HUES48 (cell line): Measurements from ENCODE around the gene GRK7.
"Not testable (repeated sequence)": the region's sequence is repeated elsewhere in the genome, so short reads cannot be mapped to it uniquely, and the experiment has no call there.

Source experiments
- H3K27ac ChIP-seq: one replicate; pipeline ENCODE4 v1.7.0; 2013; ENCODE audit warnings: low read depth, low read length, inconsistent platforms
- H3K27me3 ChIP-seq: 2 replicates; pipeline ENCODE4 v1.6.1; 2013; ENCODE audit warnings: mild to moderate bottlenecking, low read length; ENCODE audit not compliant: control insufficient read depth, insufficient read depth
- H3K36me3 ChIP-seq: 2 replicates; pipeline ENCODE4 v1.6.1; 2013; ENCODE audit warnings: low read length; ENCODE audit not compliant: control insufficient read depth, insufficient read depth
- H3K4me1 ChIP-seq: 2 replicates; pipeline ENCODE4 v1.6.1; 2013; ENCODE audit warnings: mild to moderate bottlenecking, low read length; ENCODE audit not compliant: control insufficient read depth, insufficient read depth
- H3K4me3 ChIP-seq: 2 replicates; pipeline ENCODE4 v1.5.1; 2013; ENCODE audit warnings: mild to moderate bottlenecking, low read depth, low read length
- H3K9ac ChIP-seq: 2 replicates; pipeline ENCODE4 v1.6.1; 2013; ENCODE audit warnings: mild to moderate bottlenecking, low read depth, low read length, moderate library complexity
- H3K9me3 ChIP-seq: 2 replicates; pipeline ENCODE4 v1.6.1; 2013; ENCODE audit warnings: low read length; ENCODE audit not compliant: control insufficient read depth, insufficient read depth

The GRK7 gene

DNA sequence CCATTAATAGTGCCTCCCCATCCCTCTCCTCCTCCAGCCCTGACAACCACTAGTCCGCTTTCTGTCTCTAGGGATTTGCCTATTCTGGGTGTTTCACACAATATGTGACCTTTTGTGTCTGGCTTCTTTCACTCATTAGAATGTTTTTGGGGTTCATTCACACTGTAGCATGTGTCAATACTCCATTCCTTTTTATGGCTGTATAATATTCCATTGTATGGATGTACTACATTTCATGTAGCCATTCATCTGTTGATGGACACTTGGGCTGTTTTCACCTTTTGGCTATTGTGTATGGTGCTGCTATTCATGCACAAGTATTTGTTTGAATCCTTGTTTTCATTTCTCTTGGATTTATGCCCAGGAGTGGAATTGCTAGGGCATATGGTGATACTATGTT is 16.5 kb downstream of the GRK7 start:
- Histone ChIP-seq H3K9ac (no peak overlapping the region), H3K27me3 (no peaks in the 10 kb centered on the region), H3K27ac (no peak overlapping the region), H3K4me3 (no peak overlapping the region), H3K4me1 (no peaks in the 10 kb centered on the region), H3K9me3 (no peaks in the 10 kb centered on the region), H3K36me3 (no peaks in the 10 kb centered on the region; the same call in 1 of the 2 replicates)

DNA sequence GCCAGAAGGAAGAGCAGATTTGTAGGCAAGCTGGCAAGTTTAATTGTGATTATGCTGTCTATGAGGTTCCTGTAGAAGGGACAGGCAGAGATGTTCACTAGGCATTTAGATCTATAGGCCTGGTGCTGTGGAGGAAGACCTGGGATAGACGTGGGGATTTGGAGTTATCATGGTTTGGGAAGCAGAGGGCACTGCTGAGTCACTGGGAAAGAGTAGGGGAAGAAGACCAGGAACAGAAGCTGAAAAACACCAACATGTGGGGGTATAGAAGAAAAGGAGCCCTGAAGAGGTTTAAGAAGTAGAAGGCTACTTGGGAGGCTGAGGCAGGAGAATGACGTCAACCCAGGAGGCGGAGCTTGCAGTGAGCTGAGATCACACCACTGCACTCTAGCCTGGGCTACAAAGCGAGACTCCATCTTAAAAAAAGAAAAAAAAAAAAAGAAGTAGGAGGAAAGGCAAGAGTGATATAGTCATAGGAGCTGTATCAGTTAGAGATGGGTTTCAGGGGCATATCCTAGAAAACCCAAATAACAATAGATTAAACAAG is 19.3 kb downstream of the GRK7 start:
- no peaks in the 10 kb centered on the region for H3K9me3 ChIP-seq
- H3K4me3 ChIP-seq, result no peak overlapping the region

DNA sequence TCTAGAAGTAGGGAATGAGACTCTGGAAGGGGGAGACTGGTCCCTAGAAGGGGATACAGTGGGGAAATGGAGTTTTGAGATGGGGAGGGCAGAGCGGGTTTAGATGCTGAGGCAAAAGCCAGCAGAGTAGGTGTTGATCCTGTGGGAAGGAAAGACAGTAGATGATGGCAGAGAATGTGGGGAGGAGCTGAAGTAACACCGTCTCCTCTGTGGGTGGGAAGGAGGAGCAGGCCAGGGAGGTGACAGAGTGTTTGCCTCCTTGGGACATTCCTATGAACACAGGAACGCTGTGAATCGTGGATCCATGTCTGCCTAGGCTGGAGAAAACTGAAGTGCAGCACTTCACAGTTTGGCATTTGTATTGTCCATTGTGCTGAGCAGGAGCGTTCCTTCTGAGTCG is 20.4 kb downstream of the GRK7 start:
- Histone ChIP-seq H3K27ac (no peak overlapping the region), H3K9me3 (no peaks in the 10 kb centered on the region), H3K9ac (no peak overlapping the region), H3K36me3 (no peaks in the 10 kb centered on the region; the same call in 1 of the 2 replicates), H3K4me1 (no peaks in the 10 kb centered on the region), H3K4me3 (no peak overlapping the region), H3K27me3 (no peaks in the 10 kb centered on the region)

More for the DNA sequence above, 19.3 kb downstream of the GRK7 start:
- Histone ChIP-seq H3K27ac (no peak overlapping the region), H3K4me1 (no peaks in the 10 kb centered on the region), H3K9ac (no peak overlapping the region), H3K27me3 (no peaks in the 10 kb centered on the region), H3K36me3 (no peaks in the 10 kb centered on the region; the same call in 1 of the 2 replicates)

DNA sequence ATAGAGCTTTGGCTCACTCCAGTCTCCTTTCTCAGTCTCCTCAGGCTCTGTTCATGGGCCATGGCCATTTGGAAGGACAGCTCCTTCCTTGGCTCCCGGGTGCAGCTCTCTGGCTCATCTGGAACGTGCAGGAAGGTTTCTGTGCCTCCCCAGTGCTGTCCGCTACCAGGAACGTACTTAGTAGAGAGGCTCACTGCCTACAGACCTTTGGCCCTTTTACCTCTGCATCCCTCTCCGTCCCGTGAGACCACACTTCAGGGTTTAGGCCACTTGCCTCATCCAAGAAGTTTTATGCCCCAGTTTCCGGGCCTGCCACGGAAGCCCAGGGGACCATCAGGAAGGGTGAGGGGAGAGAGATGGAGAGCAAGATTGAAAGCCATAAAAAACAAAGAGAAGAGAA is 20.9 kb downstream of the GRK7 start:
- Histone ChIP-seq H3K27ac (no peak overlapping the region), H3K9me3 (no peaks in the 10 kb centered on the region), H3K36me3 (no peaks in the 10 kb centered on the region; the same call in 1 of the 2 replicates), H3K4me1 (no peaks in the 10 kb centered on the region), H3K27me3 (no peaks in the 10 kb centered on the region), H3K9ac (no peak overlapping the region), H3K4me3 (no peak overlapping the region)

DNA sequence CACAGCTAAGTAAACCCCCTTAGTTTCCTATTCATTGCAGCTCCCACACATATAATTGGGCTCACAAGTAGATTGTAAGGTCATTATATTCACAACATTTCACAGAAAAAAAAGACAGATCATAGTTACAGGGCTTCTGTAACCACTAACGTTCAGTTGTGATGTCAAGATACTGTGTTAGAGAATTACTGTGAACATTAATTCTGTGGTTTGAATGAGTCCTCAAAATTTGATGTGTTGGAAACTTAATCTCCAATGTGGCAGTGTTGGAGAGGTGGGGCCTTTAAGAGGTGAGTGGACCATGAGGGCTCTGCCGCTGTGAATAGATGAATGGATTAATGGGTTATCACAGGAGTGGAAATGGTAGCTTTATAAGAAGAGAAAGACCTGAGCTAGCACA is 21.3 kb downstream of the GRK7 start:
- no peaks in the 10 kb centered on the region for H3K4me1 ChIP-seq
- H3K27ac ChIP-seq, result no peak overlapping the region
- no peaks in the 10 kb centered on the region for H3K27me3 ChIP-seq
- H3K4me3 ChIP-seq, result no peak overlapping the region
- H3K9me3 ChIP-seq, result no peaks in the 10 kb centered on the region
- no peaks in the 10 kb centered on the region; the same call in 1 of the 2 replicates for H3K36me3 ChIP-seq
- no peak overlapping the region for H3K9ac ChIP-seq

DNA sequence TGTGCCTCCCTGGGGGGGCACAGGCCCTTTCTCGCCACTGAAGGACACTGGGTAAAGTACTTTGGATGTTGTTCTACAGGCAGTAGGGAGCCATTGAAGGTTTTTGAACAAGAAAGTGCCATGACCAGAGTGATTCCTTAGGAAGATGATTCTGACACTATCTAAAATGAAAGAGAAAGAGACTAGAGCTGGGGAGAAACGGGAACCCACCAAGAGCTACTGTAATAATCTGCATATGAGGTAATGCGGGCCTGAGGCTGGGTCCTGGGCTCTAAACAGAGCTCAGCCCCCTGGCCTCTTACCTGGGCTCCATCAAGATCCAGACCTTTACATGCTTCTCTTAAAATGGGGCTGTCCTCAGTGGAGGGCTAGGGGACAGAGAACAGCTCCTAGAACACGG is 24.9 kb downstream of the GRK7 start:
- no peaks in the 10 kb centered on the region for H3K27me3 ChIP-seq
- H3K36me3 ChIP-seq, result no peaks in the 10 kb centered on the region
- no peaks in the 10 kb centered on the region for H3K4me1 ChIP-seq
- H3K27ac ChIP-seq, result no peak overlapping the region
- no peak overlapping the region for H3K4me3 ChIP-seq
- H3K9ac ChIP-seq, result no peak overlapping the region
- H3K9me3 ChIP-seq, result no peaks in the 10 kb centered on the region

DNA sequence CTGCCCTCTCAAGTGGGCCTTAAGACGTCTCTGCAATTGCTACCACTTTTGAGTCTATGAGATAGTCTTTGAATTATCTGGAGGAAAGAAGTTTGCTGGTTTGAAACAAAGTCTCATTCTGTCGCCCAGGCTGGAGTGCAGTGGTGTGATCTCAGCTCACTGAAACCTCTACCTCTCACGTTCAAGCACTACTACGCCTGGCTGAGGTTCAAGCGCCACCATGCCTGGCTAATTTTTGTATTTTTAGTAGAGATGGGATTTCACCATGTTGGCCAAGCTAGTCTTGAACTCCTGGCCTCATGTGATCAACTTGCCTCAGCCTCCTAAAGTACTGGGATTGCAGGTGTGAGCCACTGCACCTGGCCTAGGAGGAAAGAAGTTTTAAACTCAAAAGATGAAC is 25.5 kb downstream of the GRK7 start:
- H3K4me3 ChIP-seq, H3K36me3 ChIP-seq, H3K4me1 ChIP-seq, H3K9me3 ChIP-seq, H3K9ac ChIP-seq, H3K27ac ChIP-seq, H3K27me3 ChIP-seq: not testable (repeated sequence)

DNA sequence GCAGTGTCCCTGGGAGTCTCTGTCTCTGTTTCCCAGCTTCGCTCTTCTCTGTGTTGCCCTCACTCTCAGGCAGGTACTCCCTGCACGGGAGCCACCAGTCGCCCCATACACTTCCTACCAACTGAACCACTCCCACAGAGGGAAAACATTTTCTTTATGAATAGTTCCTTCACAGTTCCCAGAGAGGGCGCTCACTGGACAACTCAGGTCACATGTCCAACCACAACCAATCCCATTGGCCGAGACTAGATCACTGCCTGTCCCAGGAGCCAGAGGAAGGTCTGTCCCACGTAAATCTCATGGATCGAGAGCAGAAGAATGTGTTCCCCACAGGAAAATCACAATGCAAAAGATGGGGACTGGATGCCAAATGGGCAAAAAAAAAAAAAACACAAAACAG is 26.1 kb downstream of the GRK7 start:
- no peaks in the 10 kb centered on the region for H3K27me3 ChIP-seq
- no peak overlapping the region for H3K27ac ChIP-seq
- no peak overlapping the region for H3K4me3 ChIP-seq
- no peak overlapping the region for H3K9ac ChIP-seq
- no peaks in the 10 kb centered on the region for H3K9me3 ChIP-seq
- no peaks in the 10 kb centered on the region for H3K4me1 ChIP-seq
- H3K36me3 ChIP-seq, result no peaks in the 10 kb centered on the region

DNA sequence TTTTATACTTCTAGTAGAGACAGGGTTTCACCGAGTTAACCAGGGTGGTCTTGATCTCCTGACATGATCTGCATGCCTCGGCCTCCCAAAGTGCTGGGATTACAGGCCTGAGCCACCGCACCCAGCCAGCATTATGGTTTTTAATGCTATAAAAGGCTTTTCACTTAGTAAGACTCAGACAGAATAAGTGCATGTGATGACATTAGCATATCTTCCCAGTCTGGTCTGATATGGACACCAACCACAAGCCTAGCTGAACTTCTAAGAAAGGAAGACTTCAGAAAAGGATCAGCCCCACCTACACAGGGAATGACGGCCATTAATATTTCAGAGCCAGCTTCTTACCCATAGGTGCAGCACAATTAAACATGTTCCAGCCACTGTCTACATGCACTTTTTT is 27.0 kb downstream of the GRK7 start:
- Histone ChIP-seq H3K27me3 (no peaks in the 10 kb centered on the region), H3K36me3 (no peaks in the 10 kb centered on the region), H3K4me1 (no peaks in the 10 kb centered on the region), H3K9ac (no peak overlapping the region), H3K4me3 (no peak overlapping the region), H3K9me3 (no peaks in the 10 kb centered on the region), H3K27ac (no peak overlapping the region)

DNA sequence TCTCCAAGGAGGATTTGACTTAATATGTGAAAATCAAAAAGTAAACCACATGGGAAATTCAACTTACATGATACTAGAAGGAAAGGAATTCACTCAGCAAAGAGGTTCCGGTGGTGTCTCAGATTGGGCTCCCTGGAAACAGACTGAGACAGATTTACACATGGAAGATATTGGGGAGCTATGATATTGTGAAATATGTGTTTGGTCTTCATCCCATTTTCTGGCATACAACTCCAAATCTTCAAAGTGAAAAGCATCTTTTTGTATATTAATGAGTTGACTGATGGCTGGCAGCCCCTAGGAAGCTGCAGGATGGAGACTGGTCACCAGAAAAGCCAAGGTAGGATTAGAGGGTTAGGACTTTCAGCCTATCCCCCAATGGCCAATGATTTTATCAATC is 29.3 kb downstream of the GRK7 start:
- no peaks in the 10 kb centered on the region for H3K9me3 ChIP-seq
- no peak overlapping the region for H3K9ac ChIP-seq
- H3K27me3 ChIP-seq, result peaks cover 10% of the 10 kb centered on the region
- H3K4me1 ChIP-seq, result peaks cover 10% of the 10 kb centered on the region
- no peak overlapping the region for H3K4me3 ChIP-seq
- H3K27ac ChIP-seq, result no peak overlapping the region
- H3K36me3 ChIP-seq, result no peaks in the 10 kb centered on the region

DNA sequence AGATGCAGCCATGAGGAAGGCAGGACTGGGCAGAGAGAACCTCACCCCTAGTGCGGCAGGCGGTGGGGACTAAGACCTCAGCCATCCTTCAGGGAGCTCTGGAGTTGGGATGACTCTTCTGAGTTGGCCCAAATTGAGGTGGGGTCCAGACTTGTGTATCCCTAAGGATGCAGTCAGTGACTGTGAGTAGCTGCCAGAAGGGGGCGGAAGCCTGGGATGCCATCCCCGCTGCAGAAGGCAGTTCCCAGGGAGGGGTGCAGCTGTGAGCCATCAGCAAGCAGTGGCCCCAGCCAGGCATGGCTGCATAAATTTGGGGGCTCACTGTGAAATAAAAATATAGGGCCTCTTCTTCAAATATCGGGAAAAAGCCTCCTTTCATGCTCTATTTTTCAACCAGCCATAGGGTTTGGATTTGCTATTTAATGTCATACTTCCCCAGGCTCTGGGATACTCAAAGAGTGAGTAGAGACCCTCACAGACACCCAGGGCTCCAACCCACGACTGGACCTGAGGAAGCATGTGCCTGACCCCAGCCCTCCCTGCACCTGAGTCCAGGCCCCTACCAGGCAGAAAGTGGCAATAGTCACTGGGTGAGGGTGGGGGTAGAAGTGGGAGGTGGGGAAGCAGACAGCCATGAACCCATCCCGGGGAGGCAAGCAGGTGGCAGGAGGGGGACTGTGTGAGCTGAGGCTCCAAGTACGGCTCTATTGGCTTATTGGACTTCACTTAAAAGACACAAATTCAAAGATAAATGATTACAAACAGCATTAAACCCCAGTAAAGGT is 30.5 kb downstream of the GRK7 start:
- Histone ChIP-seq H3K4me1 (peaks cover 22% of the 10 kb centered on the region), H3K9ac (no peak overlapping the region), H3K27me3 (peaks cover 18% of the 10 kb centered on the region), H3K9me3 (no peaks in the 10 kb centered on the region), H3K4me3 (no peak overlapping the region), H3K27ac (no peak overlapping the region), H3K36me3 (no peaks in the 10 kb centered on the region)
